Ascending aorta (tissue), 2 donors: ENCODE measurements around the gene TEX101. TPM values are rescaled to one million over a fixed set of nuclear protein-coding genes. Genes with fewer than 3 reads are reported as not detected.

Experiments
- DNase-seq, 2 donors: peaks; one replicate each; pipeline ENCODE4 v3.0.0-alpha.2; 2019; ENCODE audit warnings: low spot score in 2 of 2
- H3K27ac ChIP-seq, 2 donors: fragments of 200-600 bp; sonication (generic); one replicate each; pipeline ENCODE4 v1.5.1; 2016 to 2017; ENCODE audit warnings: mild to moderate bottlenecking in 1 of 2
- H3K27me3 ChIP-seq: fragments of 200-600 bp; sonication (generic); one replicate; pipeline ENCODE4 v1.5.1; 2017
- H3K36me3 ChIP-seq, 2 donors: fragments of 200-600 bp; sonication (generic); one replicate each; pipeline ENCODE4 v1.5.1; 2016
- H3K4me1 ChIP-seq, 2 donors: fragments of 200-600 bp; sonication (generic); one replicate each; pipeline ENCODE4 v1.5.1; 2016 to 2017; ENCODE audit warnings: mild to moderate bottlenecking in 1 of 2
- H3K4me3 ChIP-seq, 2 donors: fragments of 200-600 bp; sonication (generic); one replicate each; pipeline ENCODE4 v1.5.1; 2016 to 2017; ENCODE audit warnings: mild to moderate bottlenecking in 1 of 2
- H3K9me3 ChIP-seq, 2 donors: fragments of 200-600 bp; sonication (generic); one replicate each; pipeline ENCODE4 v1.5.1; 2016
- intact Hi-C: fragments of 100-400 bp; cut with DNase I; formaldehyde crosslinking; loops from one replicate; pipeline ENCODE4 v1.15.1; 2023
- total RNA-seq: library from RNA; depleted of rRNA; stranded (reverse); fragments of >200 nt; gene quantifications from one replicate; pipeline ENCODE4 v1.1.0, GENCODE V29; 2016
- TF ChIP-seq, protein P1 (sequence below), 3 experiments: fragments of 200-600 bp in 2 of 3; fragments of 450-650 bp in 1 of 3; sonication (generic) in 2 of 3; IDR thresholded peaks; one replicate each; pipeline ENCODE4 v1.5.1; 2016 to 2019; ENCODE audit warnings: antibody characterized with exemption in 3 of 3, mild to moderate bottlenecking in 1 of 3, moderate library complexity in 1 of 3

Gene TEX101
- total RNA-seq, 1 donor from 2014 or later, result not detected

DNA sequence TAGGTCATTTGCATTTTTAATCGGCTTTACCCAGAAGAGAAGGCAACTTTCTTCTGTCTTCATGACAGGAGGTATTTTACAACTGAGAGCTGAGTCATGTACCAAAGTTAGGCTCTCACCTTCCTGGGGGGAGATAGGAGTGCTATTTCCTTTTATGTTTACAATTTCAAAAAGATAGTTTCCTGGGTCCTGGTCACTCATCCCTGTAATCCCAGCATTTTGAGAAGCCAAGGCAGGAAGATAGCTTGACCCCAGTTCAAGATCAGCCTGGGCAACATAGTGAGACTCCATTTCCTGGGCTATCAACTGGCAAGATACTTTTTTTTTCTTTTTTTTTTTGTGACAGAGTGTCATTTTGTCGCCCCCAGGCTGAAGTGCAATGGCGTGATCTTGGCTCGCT lies 43.1 kb downstream of the TEX101 start:
- TF ChIP-seq, protein P1, sequence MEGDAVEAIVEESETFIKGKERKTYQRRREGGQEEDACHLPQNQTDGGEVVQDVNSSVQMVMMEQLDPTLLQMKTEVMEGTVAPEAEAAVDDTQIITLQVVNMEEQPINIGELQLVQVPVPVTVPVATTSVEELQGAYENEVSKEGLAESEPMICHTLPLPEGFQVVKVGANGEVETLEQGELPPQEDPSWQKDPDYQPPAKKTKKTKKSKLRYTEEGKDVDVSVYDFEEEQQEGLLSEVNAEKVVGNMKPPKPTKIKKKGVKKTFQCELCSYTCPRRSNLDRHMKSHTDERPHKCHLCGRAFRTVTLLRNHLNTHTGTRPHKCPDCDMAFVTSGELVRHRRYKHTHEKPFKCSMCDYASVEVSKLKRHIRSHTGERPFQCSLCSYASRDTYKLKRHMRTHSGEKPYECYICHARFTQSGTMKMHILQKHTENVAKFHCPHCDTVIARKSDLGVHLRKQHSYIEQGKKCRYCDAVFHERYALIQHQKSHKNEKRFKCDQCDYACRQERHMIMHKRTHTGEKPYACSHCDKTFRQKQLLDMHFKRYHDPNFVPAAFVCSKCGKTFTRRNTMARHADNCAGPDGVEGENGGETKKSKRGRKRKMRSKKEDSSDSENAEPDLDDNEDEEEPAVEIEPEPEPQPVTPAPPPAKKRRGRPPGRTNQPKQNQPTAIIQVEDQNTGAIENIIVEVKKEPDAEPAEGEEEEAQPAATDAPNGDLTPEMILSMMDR (IDR thresholded peaks at IDR 0.05), result no peak
- DNase-seq, result no peak
- intact Hi-C loops, result no loop called here
- H3K9me3 ChIP-seq, result no peaks in the 10 kb centered on the region
- H3K27ac ChIP-seq, result no peak overlapping the region
- H3K4me3 ChIP-seq, result no peak overlapping the region
- no peaks in the 10 kb centered on the region for H3K27me3 ChIP-seq
- H3K36me3 ChIP-seq, result no peaks in the 10 kb centered on the region
- peaks cover 0 to under 1% of the 10 kb centered on the region in 2 donors for H3K4me1 ChIP-seq

DNA sequence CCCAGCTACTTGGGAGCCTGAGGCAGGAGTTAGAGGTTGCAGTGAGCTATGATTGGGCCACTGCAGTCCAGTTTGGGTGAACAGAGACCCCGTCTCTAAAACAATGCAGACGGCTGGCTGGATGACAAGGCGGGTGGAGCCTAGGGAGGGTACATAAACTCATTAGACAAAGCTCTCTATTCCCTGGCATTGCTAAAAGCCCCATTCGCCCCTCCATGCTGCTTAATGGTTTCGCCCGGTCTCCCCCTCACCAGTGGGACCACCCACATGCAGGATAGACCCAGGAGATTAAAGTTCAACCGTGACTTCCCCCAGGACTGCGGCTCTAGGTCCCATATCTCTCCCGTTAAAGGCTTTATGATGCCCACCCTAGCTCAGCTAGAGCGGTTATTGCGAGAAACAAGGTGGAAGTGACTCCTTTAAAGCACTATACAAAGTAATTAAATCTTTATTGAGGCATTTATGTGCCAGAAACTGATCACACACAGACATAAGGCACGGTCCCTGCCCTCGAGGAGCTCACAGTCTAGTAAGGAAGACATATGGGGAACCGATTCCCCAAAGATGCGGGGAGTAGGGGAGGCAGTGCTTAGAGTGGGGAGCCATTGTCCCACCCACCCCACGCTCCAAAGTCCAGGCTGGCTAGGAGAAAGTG lies 45.8 kb downstream of the TEX101 start:
- H3K4me1 ChIP-seq, result peaks cover 0 to 8% of the 10 kb centered on the region in 2 donors
- no peak for DNase-seq
- H3K4me3 ChIP-seq, result no peak overlapping the region
- no peak overlapping the region for H3K27ac ChIP-seq
- TF ChIP-seq, protein P1 (IDR thresholded peaks at IDR 0.05), result no peak
- H3K36me3 ChIP-seq, result no peaks in the 10 kb centered on the region
- H3K27me3 ChIP-seq, result no peaks in the 10 kb centered on the region
- H3K9me3 ChIP-seq, result no peaks in the 10 kb centered on the region
- intact Hi-C loops, result no loop called here

DNA sequence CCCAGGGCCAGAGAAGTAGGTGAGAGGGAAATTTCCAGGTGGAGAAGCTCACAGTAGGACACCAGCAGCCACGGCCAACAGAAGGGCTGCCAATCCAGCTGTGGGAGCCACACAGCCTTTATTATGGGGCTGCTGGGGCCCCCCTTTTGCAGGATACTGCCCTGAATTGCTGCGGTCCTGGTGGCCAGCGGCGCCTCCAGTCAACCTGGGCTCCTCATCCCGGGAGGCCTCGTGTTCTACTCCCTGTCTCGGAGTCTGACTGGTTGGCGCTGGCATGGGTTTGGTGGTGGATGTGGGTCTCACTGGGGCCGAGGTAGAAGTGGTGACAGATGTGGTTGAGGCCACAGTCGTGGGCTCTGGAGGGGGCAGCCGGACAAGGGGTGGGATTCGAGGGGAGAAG lies 46.6 kb downstream of the TEX101 start:
- Histone ChIP-seq H3K36me3 (no peaks in the 10 kb centered on the region), H3K27me3 (no peaks in the 10 kb centered on the region), H3K4me1 (peaks cover 0 to 8% of the 10 kb centered on the region in 2 donors), H3K27ac (no peak overlapping the region), H3K4me3 (no peak overlapping the region), H3K9me3 (no peaks in the 10 kb centered on the region)
- no peak for DNase-seq
- intact Hi-C loops, result no loop called here
- TF ChIP-seq, protein P1 (IDR thresholded peaks at IDR 0.05), result no peak

DNA sequence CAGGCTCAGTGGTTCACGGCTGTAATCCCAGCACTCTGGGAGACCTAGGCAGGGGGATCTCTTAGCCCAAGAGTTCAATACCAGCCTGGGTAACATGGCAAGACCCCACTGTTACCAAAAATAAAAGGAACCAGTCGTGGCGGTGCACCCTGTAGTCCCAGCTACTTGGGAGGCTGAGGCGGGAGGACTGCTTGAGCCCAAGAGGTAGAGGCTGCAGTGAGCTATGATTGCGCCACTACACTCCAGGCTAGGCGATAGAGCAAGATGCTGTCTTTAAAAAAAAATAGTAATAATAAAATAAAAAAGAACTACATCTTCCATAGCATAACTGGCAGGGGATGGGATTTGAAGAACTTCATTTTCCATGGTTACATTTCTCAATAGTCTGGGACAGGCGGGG lies 47.7 kb downstream of the TEX101 start:
- Histone ChIP-seq H3K9me3 (no peaks in the 10 kb centered on the region), H3K4me1 (peaks cover 0 to 8% of the 10 kb centered on the region in 2 donors), H3K27me3 (no peaks in the 10 kb centered on the region), H3K36me3 (no peaks in the 10 kb centered on the region), H3K27ac (no peak overlapping the region), H3K4me3 (peak overlapping the region in 1 of 2 donors; percentile 69)
- intact Hi-C loops, result loop anchor here (2.0 kb wide), 2 partner anchors 64 to 206 kb away; partner anchors contain the start of gene ETHE1
- TF ChIP-seq, protein P1 (IDR thresholded peaks at IDR 0.05), result no peak
- DNase-seq, result no peak

DNA sequence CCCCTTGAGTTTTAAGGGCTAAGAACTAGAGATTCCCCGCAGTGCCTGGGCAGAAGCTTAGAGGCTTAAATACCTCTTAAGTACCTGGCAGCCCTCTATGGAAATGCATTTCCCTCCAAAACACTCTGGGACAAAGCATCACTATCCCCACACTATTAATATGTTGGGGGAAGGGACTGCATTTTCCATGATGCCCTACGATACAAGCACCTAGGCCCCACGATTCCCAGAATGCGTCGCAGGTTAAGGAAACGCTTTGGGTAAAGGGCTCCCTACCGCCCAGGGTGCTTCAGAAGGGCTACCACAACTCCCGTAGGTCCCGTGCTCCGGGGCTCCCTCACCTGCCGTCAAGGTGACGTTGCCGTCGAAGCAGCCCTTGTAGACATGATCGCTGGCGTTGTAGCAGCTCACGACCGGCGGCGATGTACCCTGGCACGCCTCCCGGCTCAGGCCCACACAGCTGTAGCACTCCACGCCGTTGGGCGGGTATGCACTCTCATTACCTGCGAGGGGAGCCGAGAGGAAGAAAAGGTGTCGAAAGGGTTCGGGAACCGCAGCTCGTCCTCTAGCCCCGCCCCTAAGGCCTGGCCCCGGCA lies 48.2 kb downstream of the TEX101 start:
- H3K4me1 ChIP-seq, result peaks cover 0 to 8% of the 10 kb centered on the region in 2 donors
- H3K27me3 ChIP-seq, result no peaks in the 10 kb centered on the region
- TF ChIP-seq, protein P1 (IDR thresholded peaks at IDR 0.05), result no peak
- intact Hi-C loops, result loop anchor here (1.0 to 2.0 kb wide), 5 partner anchors 12 to 206 kb away; partner anchors contain the start of genes ETHE1 and PHLDB3
- H3K4me3 ChIP-seq, result peak overlapping the region; percentile 58 to 69
- DNase-seq, result no peak
- H3K27ac ChIP-seq, result peak overlapping the region; percentile 73 to 88
- H3K9me3 ChIP-seq, result no peaks in the 10 kb centered on the region
- H3K36me3 ChIP-seq, result no peaks in the 10 kb centered on the region
